ENCODE results near the gene GLRA1.

DNA sequence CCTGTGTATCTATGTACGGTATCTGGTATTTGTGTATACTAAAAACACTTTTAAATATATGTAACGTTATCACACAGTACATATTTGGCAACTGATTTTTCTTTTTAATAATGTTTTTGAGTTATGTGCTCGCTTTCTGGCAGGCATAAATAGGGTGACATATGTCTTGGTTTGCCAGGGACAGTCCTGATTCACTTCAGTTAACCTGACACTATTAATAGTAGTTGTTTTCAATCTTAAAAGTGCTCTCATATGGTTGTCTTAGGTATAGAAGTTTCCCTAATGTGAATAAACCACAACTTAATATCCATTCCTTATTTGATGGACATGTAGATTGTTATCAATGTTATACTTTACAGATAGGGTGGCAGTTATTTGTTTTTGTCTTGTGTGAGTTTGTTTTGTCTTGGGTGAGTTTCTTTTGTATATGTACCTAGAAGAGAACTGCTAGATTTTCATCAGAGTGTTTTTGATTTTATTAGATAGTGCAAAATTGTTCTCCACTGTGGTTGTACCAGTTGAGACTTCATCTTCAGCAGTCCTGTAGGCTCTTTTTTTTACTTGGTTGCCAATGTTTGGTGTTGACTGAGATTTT lies 145.0 kb downstream of the GLRA1 start:
- TF ChIP-seq YY1 (IDR thresholded peaks at IDR 0.05; ENCODE audit: extremely low read depth, insufficient replicate concordance, low read depth, low read length) = no peak
- no peak for TF ChIP-seq POLR2AphosphoS5 (IDR thresholded peaks at IDR 0.05; ENCODE audit: low read depth, low read length)
- TF ChIP-seq POLR2A (IDR thresholded peaks at IDR 0.05; ENCODE audit: borderline replicate concordance, extremely low read depth, insufficient read depth, insufficient read length) = no peak
- TF ChIP-seq, protein P1, sequence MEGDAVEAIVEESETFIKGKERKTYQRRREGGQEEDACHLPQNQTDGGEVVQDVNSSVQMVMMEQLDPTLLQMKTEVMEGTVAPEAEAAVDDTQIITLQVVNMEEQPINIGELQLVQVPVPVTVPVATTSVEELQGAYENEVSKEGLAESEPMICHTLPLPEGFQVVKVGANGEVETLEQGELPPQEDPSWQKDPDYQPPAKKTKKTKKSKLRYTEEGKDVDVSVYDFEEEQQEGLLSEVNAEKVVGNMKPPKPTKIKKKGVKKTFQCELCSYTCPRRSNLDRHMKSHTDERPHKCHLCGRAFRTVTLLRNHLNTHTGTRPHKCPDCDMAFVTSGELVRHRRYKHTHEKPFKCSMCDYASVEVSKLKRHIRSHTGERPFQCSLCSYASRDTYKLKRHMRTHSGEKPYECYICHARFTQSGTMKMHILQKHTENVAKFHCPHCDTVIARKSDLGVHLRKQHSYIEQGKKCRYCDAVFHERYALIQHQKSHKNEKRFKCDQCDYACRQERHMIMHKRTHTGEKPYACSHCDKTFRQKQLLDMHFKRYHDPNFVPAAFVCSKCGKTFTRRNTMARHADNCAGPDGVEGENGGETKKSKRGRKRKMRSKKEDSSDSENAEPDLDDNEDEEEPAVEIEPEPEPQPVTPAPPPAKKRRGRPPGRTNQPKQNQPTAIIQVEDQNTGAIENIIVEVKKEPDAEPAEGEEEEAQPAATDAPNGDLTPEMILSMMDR (IDR thresholded peaks at IDR 0.05 in 2 of 3, conservative IDR thresholded peaks at IDR 0.05 in 1 of 3; ENCODE audit: borderline replicate concordance in 1 of 3, insufficient read depth in 1 of 3, low read depth in 2 of 3, low read length in 2 of 3) = no peak
- no peak for TF ChIP-seq CEBPB (IDR thresholded peaks at IDR 0.05; ENCODE audit: low read depth)
- TF ChIP-seq RAD21 (IDR thresholded peaks at IDR 0.05; ENCODE audit: low read depth) = no peak
